ENCODE measurements around the gene CNNM3. TPM values are rescaled to one million over a fixed set of nuclear protein-coding genes. Genes with fewer than 3 reads are reported as not detected.

CNNM3 gene
- total RNA-seq, 1 donor from 2014 or later, result 26.4 TPM

GRCh38 chr2:96813656-96814055 is 2.4 kb upstream of the CNNM3 start:
- intact Hi-C loops (cut with DNase I), result loop anchor here (10.0 kb wide), 1 partner anchor 51 kb away; no protein-coding TSS in a partner anchor
- ATAC-seq (no peak), DNase-seq (ENCODE audit: low spot score) (no peak)

GRCh38 chr2:96815326-96816126 is 542 bp upstream of the CNNM3 start:
- peak; percentile 12 for ATAC-seq

GRCh38 chr2:96816836-96817702 is 1.0 kb downstream of the CNNM3 start:
- ATAC-seq (no peak), DNase-seq (ENCODE audit: low spot score) (no peak)

More at GRCh38 chr2:96815326-96816126, 542 bp upstream of the CNNM3 start:
- DNase-seq (ENCODE audit: low spot score), result no peak
- intact Hi-C loops (cut with DNase I), result loop anchor here (10.0 kb wide), 1 partner anchor 49 kb away; no protein-coding TSS in a partner anchor

GRCh38 chr2:96817882-96818281 is 1.8 kb downstream of the CNNM3 start:
- no peak for DNase-seq (ENCODE audit: low spot score)
- intact Hi-C loops (cut with DNase I), result loop anchor here (10.0 kb wide), 1 partner anchor 47 kb away; no protein-coding TSS in a partner anchor
- ATAC-seq, result no peak

More at GRCh38 chr2:96816836-96817702, 1.0 kb downstream of the CNNM3 start:
- intact Hi-C loops (cut with DNase I), result loop anchor here (10.0 kb wide), 1 partner anchor 48 kb away; no protein-coding TSS in a partner anchor

- no peak for DNase-seq (ENCODE audit: low spot score)
- intact Hi-C loops (cut with DNase I), result loop anchor here (10.0 kb wide), 1 partner anchor 45 kb away; no protein-coding TSS in a partner anchor
- ATAC-seq, result no peak
Observed at GRCh38 chr2:96819128-96819875, 3.2 kb downstream of the CNNM3 start.

- no peak for DNase-seq (ENCODE audit: low spot score)
- intact Hi-C loops (cut with DNase I), result loop anchor here (10.0 kb wide), 1 partner anchor 45 kb away; no protein-coding TSS in a partner anchor
- no peak for ATAC-seq
Observed at GRCh38 chr2:96819876-96820511, 3.9 kb downstream of the CNNM3 start.

- ATAC-seq (no peak), DNase-seq (ENCODE audit: low spot score) (no peak)
- intact Hi-C loops (cut with DNase I), result no loop called here
Observed at GRCh38 chr2:96821113-96821675, 5.1 kb downstream of the CNNM3 start.

GRCh38 chr2:96822786-96823185 is 6.7 kb downstream of the CNNM3 start:
- no peak for ATAC-seq
- DNase-seq (ENCODE audit: low spot score), result no peak
- intact Hi-C loops (cut with DNase I), result no loop called here

GRCh38 chr2:96823198-96823597 is 7.1 kb downstream of the CNNM3 start:
- peak; percentile 59 for ATAC-seq
- no peak for DNase-seq (ENCODE audit: low spot score)
- intact Hi-C loops (cut with DNase I), result no loop called here

- no peak for ATAC-seq
- intact Hi-C loops (cut with DNase I), result no loop called here
Observed at GRCh38 chr2:96824079-96824870, 8.2 kb downstream of the CNNM3 start.

GRCh38 chr2:96825057-96825456 is 9.0 kb downstream of the CNNM3 start:
- intact Hi-C loops (cut with DNase I), result no loop called here
- no peak for ATAC-seq
- no peak for DNase-seq (ENCODE audit: low spot score)

More at GRCh38 chr2:96824079-96824870, 8.2 kb downstream of the CNNM3 start:
- DNase-seq (ENCODE audit: low spot score), result no peak

GRCh38 chr2:96826546-96827278 is 10.6 kb downstream of the CNNM3 start:
- DNase-seq (ENCODE audit: low spot score), result no peak
- intact Hi-C loops (cut with DNase I), result no loop called here
- ATAC-seq, result no peak

GRCh38 chr2:96828436-96828835 is 12.4 kb downstream of the CNNM3 start:
- intact Hi-C loops (cut with DNase I), result no loop called here
- ATAC-seq, result no peak
- no peak for DNase-seq (ENCODE audit: low spot score)

- intact Hi-C loops (cut with DNase I), result no loop called here
- DNase-seq (ENCODE audit: low spot score), result no peak
- no peak for ATAC-seq
Observed at GRCh38 chr2:96828874-96829273, 12.8 kb downstream of the CNNM3 start.

- intact Hi-C loops (cut with DNase I), result no loop called here
- DNase-seq (ENCODE audit: low spot score) (no peak), ATAC-seq (no peak)
Observed at GRCh38 chr2:96830044-96830562, 14.0 kb downstream of the CNNM3 start.

GRCh38 chr2:96831679-96832078 is 15.6 kb downstream of the CNNM3 start:
- intact Hi-C loops (cut with DNase I), result no loop called here
- ATAC-seq (peak; percentile 33), DNase-seq (ENCODE audit: low spot score) (no peak)

GRCh38 chr2:96832408-96832753 is 16.3 kb downstream of the CNNM3 start:
- no peak for DNase-seq (ENCODE audit: low spot score)
- intact Hi-C loops (cut with DNase I), result no loop called here
- peak; percentile 21 for ATAC-seq

Measured in sciatic nerve (tissue), 2 donors.